ENCODE results near the gene BCL3.

BCL3 gene

DNA sequence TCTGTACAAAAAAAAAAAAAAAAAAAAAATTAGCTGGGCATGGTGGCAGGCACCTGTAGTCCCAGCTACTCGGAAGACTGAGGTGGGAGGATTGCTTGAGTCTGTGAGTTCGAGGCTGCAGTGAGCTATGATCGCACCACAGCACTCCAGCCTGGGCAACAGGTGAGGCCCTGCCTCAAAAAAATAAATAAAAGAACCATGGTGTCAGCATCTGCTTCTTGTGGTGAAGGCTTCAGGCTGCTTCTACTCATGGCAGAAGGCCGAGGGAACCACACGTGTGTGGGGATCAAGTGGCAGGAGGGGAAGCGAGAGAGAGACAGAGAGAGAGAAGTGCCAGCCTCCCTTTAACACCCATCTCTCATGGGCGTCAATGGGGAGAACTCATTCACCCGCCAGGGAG, 13.5 kb downstream of the BCL3 start:
- Histone ChIP-seq H3K4me3 (ENCODE audit: low read length) (no peak overlapping the region), H2AFZ (ENCODE audit: low read depth, low read length) (no peak overlapping the region), H3K27me3 (ENCODE audit: low read depth, low read length) (no peaks in the 10 kb centered on the region), H3K79me2 (ENCODE audit: low read length) (no peaks in the 10 kb centered on the region; the same call in 1 of the 2 replicates), H3K9ac (ENCODE audit: low read length) (no peak overlapping the region), H4K20me1 (ENCODE audit: insufficient read depth, low read length) (peaks cover 8% of the 10 kb centered on the region), H3K9me3 (ENCODE audit: insufficient read depth, low read length) (no peaks in the 10 kb centered on the region), H3K4me1 (ENCODE audit: low read length) (no peaks in the 10 kb centered on the region), H3K4me2 (ENCODE audit: low read length) (no peak overlapping the region), H3K27ac (ENCODE audit: low read length) (peak overlapping the region; percentile 21; the same call in 1 of the 2 replicates), H3K36me3 (replicated peaks; ENCODE audit: low read depth, low read length) (peaks cover 33% of the 10 kb centered on the region)
- TF ChIP-seq, protein P1, sequence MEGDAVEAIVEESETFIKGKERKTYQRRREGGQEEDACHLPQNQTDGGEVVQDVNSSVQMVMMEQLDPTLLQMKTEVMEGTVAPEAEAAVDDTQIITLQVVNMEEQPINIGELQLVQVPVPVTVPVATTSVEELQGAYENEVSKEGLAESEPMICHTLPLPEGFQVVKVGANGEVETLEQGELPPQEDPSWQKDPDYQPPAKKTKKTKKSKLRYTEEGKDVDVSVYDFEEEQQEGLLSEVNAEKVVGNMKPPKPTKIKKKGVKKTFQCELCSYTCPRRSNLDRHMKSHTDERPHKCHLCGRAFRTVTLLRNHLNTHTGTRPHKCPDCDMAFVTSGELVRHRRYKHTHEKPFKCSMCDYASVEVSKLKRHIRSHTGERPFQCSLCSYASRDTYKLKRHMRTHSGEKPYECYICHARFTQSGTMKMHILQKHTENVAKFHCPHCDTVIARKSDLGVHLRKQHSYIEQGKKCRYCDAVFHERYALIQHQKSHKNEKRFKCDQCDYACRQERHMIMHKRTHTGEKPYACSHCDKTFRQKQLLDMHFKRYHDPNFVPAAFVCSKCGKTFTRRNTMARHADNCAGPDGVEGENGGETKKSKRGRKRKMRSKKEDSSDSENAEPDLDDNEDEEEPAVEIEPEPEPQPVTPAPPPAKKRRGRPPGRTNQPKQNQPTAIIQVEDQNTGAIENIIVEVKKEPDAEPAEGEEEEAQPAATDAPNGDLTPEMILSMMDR (IDR thresholded peaks at IDR 0.05; ENCODE audit: low read depth, low read length) = no peak
- TF ChIP-seq EZH2phosphoT487 (IDR thresholded peaks at IDR 0.05; ENCODE audit: low read depth) = no peak

- Histone ChIP-seq H3K79me2 (ENCODE audit: low read length) (no peaks in the 10 kb centered on the region), H3K27me3 (ENCODE audit: low read depth, low read length) (peaks cover 20% of the 10 kb centered on the region; the same call in 1 of the 2 replicates), H3K4me1 (ENCODE audit: low read length) (peaks cover 22% of the 10 kb centered on the region), H3K9ac (ENCODE audit: low read length) (no peak overlapping the region), H3K4me2 (ENCODE audit: low read length) (no peak overlapping the region), H3K4me3 (ENCODE audit: low read length) (no peak overlapping the region), H4K20me1 (ENCODE audit: insufficient read depth, low read length) (no peaks in the 10 kb centered on the region), H3K9me3 (ENCODE audit: insufficient read depth, low read length) (no peaks in the 10 kb centered on the region), H2AFZ (ENCODE audit: low read depth, low read length) (no peak overlapping the region), H3K36me3 (replicated peaks; ENCODE audit: low read depth, low read length) (peaks cover 4% of the 10 kb centered on the region), H3K27ac (ENCODE audit: low read length) (no peak overlapping the region)
- TF ChIP-seq, protein P1 (IDR thresholded peaks at IDR 0.05; ENCODE audit: low read depth, low read length) = no peak
- TF ChIP-seq EZH2phosphoT487 (IDR thresholded peaks at IDR 0.05; ENCODE audit: low read depth) = no peak
Observed at GRCh38 chr19:44765033-44765948, 16.8 kb downstream of the BCL3 start.

DNA sequence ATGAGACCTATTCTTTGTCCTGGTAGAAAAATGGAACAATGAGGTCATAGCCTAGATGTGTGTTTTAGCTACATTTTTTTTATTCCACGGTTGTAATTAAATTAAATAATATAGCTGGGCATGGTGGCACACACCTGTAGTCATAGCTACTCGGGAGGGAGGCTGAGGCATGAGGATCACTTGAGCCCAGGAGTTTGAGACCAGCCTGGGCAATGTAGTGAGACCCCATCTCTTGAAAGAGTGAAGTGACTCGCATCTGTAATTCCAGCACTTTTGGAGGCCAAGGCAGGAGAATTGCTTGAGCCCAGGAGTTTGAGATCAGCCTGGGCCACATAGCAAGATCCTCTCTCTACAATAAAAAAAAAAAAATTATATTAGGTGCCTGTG, 17.4 kb downstream of the BCL3 start:
- Histone ChIP-seq H3K4me1 (ENCODE audit: low read length) (peaks cover 22% of the 10 kb centered on the region), H2AFZ (ENCODE audit: low read depth, low read length) (no peak overlapping the region), H3K9me3 (ENCODE audit: insufficient read depth, low read length) (no peaks in the 10 kb centered on the region), H3K4me3 (ENCODE audit: low read length) (no peak overlapping the region), H4K20me1 (ENCODE audit: insufficient read depth, low read length) (no peaks in the 10 kb centered on the region), H3K36me3 (replicated peaks; ENCODE audit: low read depth, low read length) (no peaks in the 10 kb centered on the region), H3K9ac (ENCODE audit: low read length) (no peak overlapping the region), H3K27ac (ENCODE audit: low read length) (no peak overlapping the region), H3K79me2 (ENCODE audit: low read length) (no peaks in the 10 kb centered on the region), H3K27me3 (ENCODE audit: low read depth, low read length) (peaks cover 20% of the 10 kb centered on the region; the same call in 1 of the 2 replicates), H3K4me2 (ENCODE audit: low read length) (no peak overlapping the region)
- TF ChIP-seq EZH2phosphoT487 (IDR thresholded peaks at IDR 0.05; ENCODE audit: low read depth) = no peak
- TF ChIP-seq, protein P1 (IDR thresholded peaks at IDR 0.05; ENCODE audit: low read depth, low read length) = no peak

All from OCI-LY3 (cell line).